Upper lobe of left lung (tissue), 4 donors: ENCODE measurements around the gene CRLF2.

Experiments used
- CTCF ChIP-seq, 6 experiments: fragments of 450-650 bp in 4 of 6; fragments of 200-600 bp in 2 of 6; sonication (generic) in 2 of 6; IDR thresholded peaks; one replicate each; pipeline ENCODE4 v1.5.1; 2016 to 2019; ENCODE audit warnings: antibody characterized with exemption in 6 of 6
- POLR2A ChIP-seq, 4 donors: fragments of 450-650 bp; IDR thresholded peaks; one replicate each; pipeline ENCODE4 v1.5.1; 2016 to 2017; ENCODE audit warnings: antibody characterized with exemption in 4 of 4, mild to moderate bottlenecking in 2 of 4
- POLR2AphosphoS5 ChIP-seq, 2 donors: sonication (generic); formaldehyde crosslinking; IDR thresholded peaks; one replicate each; pipeline ENCODE4 v1.5.1; 2017; ENCODE audit warnings: antibody characterized with exemption in 2 of 2

- no peak for TF ChIP-seq CTCF (IDR thresholded peaks at IDR 0.05)
- TF ChIP-seq POLR2A (IDR thresholded peaks at IDR 0.05): no peak
- no peak for TF ChIP-seq POLR2AphosphoS5 (IDR thresholded peaks at IDR 0.05)
These were observed 36.0 kb upstream of the CRLF2 start for GRCh38 chrX:1248331-1249061.
